HG03565 (cell line): ENCODE data around the gene ELMO1.

ENCODE experiments used
- ATAC-seq: cut with Tn5 transposase; IDR thresholded peaks from one replicate; pipeline ENCODE4 v1.9.1; 2021; ENCODE audit warnings: mild to moderate bottlenecking, moderate library complexity; ENCODE audit not compliant: unreplicated experiment

Gene ELMO1, protein sequence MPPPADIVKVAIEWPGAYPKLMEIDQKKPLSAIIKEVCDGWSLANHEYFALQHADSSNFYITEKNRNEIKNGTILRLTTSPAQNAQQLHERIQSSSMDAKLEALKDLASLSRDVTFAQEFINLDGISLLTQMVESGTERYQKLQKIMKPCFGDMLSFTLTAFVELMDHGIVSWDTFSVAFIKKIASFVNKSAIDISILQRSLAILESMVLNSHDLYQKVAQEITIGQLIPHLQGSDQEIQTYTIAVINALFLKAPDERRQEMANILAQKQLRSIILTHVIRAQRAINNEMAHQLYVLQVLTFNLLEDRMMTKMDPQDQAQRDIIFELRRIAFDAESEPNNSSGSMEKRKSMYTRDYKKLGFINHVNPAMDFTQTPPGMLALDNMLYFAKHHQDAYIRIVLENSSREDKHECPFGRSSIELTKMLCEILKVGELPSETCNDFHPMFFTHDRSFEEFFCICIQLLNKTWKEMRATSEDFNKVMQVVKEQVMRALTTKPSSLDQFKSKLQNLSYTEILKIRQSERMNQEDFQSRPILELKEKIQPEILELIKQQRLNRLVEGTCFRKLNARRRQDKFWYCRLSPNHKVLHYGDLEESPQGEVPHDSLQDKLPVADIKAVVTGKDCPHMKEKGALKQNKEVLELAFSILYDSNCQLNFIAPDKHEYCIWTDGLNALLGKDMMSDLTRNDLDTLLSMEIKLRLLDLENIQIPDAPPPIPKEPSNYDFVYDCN

DNA sequence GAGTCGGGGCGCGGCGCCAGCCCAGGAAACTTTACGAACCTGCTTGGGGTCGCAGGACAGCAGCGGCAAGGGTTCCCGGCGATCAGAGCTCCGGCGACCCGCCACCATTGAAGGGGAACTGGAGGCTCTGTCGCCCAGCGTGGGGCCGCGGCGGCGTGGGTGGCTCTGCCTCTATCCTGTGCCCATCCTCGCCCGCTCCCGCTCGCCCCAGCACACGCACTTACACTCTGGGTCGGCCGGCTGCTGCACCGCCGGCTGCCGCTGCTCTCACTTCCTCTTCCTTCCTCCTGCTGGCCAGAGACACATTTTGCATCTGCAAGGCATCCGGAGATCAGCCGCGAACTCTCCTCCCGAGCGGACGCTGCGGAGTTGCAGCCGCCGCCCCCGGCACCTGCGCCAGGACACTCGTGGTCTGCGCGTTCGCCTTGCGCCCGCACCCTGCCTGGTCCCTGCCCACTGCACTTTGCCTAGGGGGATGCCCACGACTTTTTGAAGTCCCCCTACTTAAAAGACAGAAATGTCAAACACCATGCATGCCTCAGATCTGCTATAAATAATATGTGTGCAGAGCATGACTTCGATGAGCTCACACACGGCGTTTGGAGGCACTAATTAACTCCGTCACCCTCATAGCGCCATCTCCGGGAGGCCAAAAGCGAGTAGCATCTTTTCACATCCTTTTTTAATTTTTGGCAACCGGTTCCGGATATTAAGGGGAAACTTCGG, at the start of gene ELMO1:
ELMO1 (minus strand) TSS at position 229 of the 726 bp plus-strand sequence. CDS start 106,174 bp downstream, outside the sequence.
- ATAC-seq: peak; percentile 93

DNA sequence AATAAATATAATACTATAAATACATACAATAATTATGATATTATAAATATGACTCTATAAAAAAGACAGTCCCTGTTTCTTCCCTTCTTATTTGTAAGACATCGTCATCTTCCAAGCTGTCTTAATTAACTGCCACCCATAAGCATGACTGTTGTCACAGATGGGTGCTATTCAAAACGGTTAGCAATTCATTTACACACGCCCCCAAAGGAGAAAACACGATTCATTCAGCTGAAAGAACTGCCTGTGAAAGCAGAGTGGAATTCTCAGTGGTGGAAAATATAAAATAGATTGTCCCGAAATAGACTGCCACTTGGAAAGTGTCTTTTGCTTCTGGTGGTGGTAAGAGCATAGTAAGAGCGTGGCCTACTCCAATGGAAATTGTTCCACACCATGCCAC, 48.9 kb upstream of the ELMO1 start:
- no peak for ATAC-seq

DNA sequence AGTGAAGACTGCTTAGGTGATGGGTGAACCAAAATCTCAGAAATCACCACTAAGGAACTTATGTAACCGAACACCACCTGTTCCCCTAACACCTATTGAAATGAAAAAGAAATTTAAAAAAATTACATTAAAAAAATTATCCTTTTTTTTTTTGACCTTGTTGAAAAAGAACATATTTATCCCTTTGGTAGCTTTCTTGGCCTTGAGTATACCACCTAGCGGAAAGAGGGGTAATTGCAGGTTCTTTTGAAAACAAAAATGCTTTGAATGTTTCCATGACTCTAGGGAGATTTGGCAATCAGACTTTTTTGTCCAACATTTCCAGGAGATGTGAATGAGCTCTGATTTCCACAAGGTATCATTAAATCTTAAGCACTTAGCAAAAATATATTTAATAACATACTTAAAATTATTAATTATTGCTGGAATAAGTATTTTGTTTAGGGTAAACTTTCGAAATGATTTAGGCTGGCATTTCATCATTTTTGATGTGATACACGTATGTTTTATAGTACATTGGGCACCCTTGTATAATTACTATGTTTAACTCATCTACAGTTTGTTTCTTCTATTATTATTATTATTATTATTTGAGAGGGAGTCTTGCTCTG, 47.0 kb upstream of the ELMO1 start:
- no peak for ATAC-seq

DNA sequence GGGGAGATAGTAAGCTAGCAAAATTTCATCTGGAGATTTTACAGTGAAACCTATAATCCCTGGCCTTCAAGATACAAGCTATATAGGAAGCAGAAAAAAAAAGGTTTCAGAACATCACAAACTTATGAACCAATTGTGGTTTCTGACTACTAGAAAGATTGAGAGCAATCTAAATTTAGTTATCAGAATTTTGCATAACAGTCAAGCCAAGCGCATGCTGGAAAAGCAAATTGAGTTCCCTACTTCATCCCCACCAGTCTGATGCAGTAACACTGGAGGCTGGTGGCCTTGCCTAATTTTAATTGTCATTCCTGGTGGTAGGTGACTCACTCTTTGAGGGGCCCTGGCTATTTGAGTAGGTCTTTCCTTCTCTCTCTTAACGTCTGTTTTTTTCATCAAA, 46.3 kb upstream of the ELMO1 start:
- ATAC-seq: no peak

DNA sequence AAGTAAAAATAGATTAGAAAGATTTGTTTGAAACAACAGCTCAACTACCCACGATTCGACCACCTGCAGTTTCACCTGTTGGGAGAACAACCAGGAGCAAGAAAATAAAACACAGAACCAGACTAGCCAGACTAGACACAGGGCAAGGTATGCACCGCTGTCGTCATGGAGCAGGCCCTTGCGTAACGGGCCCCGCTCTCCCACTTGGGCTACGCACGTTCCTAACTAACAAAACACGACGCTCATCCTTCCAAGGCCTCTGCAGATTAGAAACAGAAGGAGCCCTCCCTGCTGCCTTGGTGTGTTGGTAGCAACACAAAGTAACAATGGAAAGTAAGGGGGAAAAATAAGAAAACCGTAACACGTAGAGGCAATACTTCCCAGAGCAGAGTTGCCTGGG, 45.1 kb upstream of the ELMO1 start:
- ATAC-seq: no peak

DNA sequence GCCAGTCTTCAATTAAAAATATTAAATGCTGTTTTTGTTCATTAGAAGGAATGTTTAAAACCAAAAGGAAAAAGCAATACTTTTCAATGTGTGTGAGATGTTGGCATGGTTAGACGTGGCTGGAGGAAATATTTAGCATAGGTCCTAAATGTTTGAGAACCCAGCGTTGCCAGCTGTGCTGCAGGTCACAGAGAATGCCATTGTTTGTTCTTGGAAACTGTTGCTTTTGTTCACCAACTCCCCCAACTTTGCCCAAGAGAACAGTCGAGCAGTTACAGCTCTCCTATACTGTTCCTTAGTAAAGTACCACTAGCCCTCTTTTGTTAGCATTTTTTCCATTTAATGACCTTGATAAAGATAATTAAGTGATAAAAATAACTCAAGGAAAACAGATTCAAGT, 44.5 kb upstream of the ELMO1 start:
- no peak for ATAC-seq

DNA sequence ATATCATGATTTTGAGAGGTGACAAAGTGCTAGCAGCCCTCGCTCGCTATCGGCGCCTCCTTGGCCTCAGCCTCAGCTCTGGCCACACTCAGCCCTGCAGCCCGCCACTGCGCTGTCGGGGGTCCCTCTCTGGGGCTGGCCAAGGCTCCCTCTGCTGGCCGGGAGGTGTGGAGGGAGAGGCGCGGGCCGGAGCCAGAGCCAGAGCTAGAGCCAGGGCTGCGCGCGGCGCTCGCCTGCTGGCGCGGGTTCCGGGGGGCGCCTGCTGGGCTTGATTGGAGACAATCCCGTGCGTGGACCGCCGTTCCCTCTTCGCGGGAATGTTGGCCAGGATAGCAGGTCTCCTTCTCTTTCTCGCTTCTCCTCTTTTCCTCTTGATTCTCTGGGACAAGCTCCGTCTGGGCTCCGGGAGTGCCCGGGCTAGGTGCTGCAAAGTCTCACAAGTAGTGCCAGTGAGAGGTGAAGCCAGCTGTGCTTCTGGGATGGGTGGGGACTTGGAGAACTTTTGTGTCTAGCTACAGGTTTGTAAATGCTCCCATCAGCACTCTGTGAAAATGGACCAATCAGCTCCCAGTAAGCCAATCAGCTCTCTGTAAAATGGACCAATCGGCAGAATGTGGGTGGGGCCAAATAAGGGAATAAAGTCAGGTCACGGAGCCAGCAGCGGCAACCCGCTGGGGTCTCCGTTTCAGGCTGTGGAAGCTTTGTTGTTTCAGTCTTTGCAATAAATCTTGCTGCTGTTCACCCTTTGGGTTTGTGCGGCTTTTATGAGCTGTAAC, 43.4 kb upstream of the ELMO1 start:
- ATAC-seq: no peak

DNA sequence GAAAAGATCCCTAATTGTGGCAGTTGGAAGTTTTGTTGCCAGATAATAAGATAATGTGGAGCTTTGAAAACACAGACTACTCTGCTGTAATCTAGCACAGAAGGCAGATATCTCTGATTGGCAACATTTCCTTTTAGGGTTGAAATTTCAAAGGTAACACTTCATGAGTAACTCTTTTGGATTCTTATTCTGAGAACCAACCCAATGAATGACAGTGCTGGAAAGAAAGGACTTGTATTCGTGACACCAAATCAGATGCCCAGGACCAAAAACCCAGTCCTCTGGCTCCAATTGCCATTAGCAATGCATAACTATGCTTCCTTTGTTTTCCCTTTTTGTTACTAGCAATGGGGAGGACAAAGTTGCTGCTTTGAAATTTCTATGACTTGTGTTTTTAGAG, 41.0 kb upstream of the ELMO1 start:
- ATAC-seq: no peak

DNA sequence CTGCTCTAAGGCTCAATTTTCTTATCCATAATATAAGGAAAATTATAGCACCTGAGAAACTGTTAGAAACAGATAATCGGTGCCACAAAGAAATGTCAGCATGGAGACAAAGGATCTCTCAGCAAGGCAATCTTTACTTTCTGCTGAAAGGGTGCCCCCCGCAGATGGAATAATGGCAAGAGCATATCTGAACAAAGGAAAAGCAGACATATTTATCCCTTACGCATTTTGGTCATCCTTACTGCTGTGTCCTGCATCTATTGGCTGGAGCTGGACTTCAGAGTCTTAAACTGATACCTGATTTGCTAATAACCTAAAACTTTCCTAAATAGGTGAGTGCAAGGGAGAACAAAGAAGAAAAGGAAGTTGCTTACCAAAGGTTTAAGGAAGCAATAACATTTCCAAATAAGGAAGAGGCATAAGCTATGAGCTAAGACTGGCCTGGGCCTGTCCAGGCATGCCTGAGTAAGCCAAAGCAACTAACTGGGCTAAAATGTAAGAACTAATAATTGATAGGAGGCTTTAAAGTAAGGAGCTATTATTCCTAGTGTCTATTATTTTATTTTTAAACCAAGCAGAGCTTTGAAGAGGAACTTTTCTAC, 39.6 kb upstream of the ELMO1 start:
- ATAC-seq: no peak

DNA sequence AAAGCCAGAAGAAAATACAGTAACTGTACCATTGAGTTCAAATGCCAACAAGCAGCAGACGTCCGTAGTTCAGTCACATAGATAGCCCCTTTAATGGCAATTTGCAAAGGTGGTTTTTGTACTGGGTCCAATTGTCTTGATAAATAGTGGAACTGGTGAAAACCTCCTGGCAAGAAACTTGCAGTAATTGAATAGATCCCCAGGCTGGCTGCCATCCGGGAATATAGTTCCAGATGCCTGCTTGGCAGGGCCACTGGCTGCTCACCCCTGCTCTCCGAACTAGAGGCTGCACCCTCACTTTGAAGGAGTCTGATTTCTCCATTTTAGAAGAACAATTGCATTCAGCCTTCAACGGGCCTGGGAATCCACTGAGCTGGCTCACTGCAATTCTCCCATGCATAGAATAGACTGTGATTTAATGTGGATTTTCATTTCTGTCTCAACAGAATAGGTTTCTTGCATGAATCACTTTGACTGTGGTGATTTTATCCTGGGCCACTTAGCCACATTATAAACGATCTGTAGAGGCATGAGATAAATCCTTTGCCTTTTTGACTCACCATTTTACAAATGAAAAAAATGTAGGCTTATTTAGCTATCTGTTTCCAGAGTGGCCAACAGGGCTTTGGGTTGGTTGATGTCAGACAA, 35.9 kb upstream of the ELMO1 start:
- no peak for ATAC-seq

DNA sequence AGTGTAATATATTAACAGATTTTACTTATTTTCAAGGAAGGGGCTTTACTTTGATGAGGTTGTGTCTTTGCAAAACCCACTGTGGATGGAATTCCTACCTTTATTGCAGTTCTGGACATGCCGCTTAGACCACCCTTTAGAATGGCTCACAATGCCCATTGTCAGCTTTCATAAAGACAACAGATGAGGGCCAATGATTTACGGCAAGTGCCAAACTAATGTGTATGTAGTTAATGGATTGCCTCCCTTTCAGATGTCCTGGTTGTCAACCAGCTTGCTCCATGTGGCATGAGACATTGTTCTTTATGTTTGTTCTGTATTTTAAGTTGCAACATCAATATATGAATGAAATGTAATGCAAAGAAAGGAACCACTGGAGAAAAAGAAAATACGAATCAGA, 35.0 kb upstream of the ELMO1 start:
- ATAC-seq: no peak

DNA sequence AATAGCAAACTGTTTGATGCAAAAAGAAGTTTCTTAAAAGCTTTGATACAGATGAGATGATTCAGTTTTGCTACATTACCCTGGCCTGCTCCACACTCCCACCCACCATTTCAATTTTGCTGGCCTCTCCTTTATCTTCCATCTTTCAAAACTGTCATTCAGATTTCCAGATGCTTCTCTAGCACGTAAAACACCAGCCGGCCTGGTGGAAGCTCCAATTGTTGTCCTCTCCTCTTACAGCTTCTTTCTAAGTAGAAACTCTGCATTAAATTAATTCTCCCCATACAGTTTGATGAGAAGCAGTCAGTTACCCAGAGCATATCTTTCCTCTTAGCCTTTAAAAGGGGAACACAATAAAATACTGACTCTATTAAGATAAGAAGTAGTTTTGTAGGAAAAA, 34.3 kb upstream of the ELMO1 start:
- ATAC-seq: no peak

DNA sequence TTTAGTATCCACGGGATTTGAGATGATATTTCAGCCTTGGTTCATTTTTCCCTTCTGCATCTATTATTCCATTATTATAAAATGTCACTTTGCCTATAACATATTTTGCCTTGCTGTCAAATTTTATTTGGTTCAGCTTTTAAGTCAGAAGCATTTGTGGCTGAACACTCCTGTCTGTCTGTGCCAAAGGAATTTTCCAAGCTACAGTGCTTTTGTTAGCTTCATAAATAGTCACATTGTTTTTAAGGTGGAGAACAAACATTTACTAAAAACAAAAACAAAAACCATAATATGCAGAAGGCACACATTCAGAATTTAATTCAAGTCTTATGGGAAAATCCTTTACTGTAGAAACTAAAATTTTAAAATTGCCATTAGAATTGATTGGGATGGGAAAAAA, 33.8 kb upstream of the ELMO1 start:
- ATAC-seq: no peak

DNA sequence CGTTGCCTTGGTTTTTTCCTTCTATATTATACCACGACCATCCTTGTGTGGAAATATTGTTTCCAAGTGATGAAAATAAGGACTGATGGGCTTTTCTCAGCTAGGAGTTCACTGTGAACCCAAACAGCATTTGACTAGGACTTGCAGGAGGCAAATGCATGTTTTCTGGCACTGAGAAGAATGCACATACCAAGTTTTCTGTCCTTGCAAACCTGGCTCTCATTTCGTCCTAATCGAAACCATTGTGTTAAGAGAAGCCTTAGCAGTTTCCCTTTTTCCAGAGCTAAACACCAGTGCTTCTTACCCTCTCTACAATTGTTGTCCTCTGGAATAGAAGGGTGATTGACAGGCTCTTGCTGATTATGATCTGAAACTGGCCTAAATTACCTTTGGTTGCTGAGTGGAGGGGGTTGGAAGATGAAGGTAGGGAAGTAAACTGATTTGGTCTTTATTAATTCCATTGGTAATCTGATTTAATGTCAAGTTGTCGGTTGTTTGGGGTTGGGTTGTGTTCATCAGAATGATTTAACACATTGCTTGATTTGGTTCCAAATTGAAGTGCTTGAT, 33.1 kb upstream of the ELMO1 start:
- no peak for ATAC-seq

DNA sequence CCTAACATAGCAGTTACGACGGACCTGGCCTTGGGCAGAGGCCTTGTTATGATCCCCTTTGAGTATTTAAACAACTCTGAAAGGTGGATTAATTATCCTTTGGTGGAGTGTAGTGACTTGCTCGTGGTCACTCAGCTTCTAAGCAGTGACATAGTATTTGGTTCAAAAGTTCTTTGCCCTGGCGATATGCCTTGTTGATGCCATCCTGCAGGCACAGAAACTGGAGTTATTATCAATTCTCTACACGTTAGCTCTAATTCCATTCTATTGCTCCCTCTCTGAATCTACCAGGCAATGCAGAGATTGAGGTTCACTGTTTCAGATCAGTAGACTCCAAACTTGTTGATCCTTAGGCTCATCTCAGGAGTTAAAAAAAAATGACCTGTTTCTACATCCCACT, 32.5 kb upstream of the ELMO1 start:
- ATAC-seq: no peak

DNA sequence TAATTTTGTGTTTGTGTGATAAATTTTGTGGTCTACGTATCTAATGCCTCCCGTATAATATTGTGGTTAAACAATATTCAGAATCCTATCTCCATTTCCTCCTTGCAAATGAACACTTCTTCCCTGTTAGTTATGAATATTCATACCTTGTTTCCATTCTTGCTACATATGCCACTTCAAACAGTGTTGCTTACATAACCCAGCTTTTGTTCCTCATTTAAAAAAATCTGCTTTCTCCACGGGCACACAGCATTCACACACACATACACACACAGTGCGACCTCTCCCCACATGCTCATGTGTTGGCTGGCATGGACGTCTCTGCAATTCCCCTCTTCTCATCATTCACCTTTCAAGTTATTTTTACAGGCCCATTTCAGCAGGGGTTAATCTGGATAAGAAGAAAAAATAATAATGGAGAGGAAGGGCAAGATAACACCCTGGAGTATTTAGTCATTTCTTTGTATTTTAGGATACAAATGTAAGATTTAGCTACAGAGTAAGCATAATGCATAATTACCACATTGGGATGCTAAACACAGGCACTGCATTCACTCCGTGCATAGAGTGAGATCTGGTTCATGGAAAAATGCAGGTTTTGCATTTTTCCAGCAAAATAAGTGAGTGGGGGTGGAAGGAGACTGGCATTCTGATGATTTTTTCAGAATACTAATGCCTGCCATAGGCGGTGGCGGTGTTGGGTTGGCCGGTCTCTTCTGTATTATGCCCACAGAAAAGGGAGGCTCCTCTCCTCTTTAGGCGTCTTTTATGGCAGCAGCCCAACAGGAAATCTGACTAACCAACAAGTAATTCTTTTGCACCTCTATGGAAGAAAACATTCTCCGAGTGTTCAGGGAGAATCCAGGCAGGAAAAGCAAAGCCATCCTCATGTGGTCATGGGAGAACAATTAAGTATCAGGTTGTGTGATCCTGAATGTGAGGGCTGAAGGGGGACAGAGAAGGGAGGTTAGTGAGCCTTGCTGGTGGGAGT, 31.7 kb upstream of the ELMO1 start:
- ATAC-seq: no peak

DNA sequence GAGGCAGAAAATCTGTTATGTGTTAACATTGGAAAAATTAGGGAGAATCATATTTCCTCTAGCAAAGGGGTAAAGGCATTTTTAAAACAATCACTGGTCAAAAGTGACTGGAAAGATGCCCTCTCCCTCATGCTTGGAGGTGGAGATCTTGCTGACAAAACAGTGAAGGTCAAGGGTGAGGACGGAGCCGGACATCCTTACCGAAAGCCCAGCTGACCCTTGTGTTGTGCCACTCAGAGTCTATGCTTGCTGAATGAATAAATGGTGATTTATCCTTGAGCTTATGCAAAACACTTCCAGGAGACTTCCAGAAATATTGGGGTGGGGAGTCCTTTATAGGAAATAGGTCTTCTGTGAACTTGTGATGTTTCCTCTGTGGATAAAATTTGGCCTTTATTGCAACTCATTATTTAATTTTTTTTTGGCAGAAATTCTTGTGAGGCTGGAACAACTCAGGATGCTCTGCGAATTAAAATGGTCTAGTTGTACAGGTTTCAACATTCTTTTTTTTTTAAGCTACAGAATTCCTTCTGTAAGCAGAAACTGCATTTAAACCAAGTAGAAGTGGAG, 28.3 kb upstream of the ELMO1 start:
- no peak for ATAC-seq

DNA sequence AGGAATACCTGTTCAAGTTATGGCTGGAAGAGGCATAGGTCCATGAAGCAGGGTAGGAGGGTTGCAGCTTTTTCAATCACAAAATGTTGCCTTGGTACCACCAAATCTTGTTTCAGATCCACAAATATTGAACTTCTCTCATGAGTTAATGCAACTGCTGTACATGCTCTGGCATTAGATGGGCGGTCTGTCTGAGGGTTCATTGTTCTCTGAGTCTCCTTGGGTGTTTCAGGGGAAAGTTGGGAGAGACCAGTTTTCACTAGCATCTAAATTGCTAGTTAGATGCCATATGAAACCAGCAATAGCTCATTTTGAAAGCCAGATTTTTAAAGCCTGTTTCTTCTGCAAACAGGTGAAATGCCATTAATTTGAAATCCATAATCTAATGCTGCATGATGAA, 27.8 kb upstream of the ELMO1 start:
- no peak for ATAC-seq
